Stimulated activated CD8-positive, alpha-beta memory T cell treated with anti-CD3 and anti-CD28 coated beads, Interleukin-4, amount 100 ng/mL, for 24 hours (primary cell): ENCODE measurements around the gene DPH5.

ENCODE experiments used
- DNase-seq: peaks from one replicate; pipeline ENCODE4 v3.0.0-alpha.2; 2020; ENCODE audit warnings: low read depth

Gene DPH5

GRCh38 chr1:101030881-101031280 lies 5.3 kb upstream of the DPH5 start:
- no peak for DNase-seq

- DNase-seq = no peak
These were observed 3.6 kb upstream of the DPH5 start for GRCh38 chr1:101029184-101029583.

GRCh38 chr1:101028466-101028865 lies 2.9 kb upstream of the DPH5 start:
- DNase-seq = no peak

- DNase-seq = no peak
These were observed 1.7 kb upstream of the DPH5 start for GRCh38 chr1:101027194-101027772.

GRCh38 chr1:101026430-101026788 lies 825 bp upstream of the DPH5 start:
- no peak for DNase-seq

GRCh38 chr1:101025283-101025656 lies 314 bp downstream of the DPH5 start:
- DNase-seq = no peak

- DNase-seq = no peak
These were observed 3.3 kb downstream of the DPH5 start for GRCh38 chr1:101022294-101022693.

GRCh38 chr1:101017448-101017847 lies 8.1 kb downstream of the DPH5 start:
- DNase-seq = no peak

- no peak for DNase-seq
These were observed 11.8 kb downstream of the DPH5 start for GRCh38 chr1:101013776-101014175.

- no peak for DNase-seq
These were observed 17.3 kb downstream of the DPH5 start for GRCh38 chr1:101008229-101008834.

GRCh38 chr1:101006553-101006952 lies 19.0 kb downstream of the DPH5 start:
- no peak for DNase-seq

- DNase-seq = no peak
These were observed 19.7 kb downstream of the DPH5 start for GRCh38 chr1:101005871-101006270.

GRCh38 chr1:101005183-101005582 lies 20.4 kb downstream of the DPH5 start:
- DNase-seq = no peak

- no peak for DNase-seq
These were observed 20.9 kb downstream of the DPH5 start for GRCh38 chr1:101004670-101005069.

- no peak for DNase-seq
These were observed 21.5 kb downstream of the DPH5 start for GRCh38 chr1:101004061-101004460.

GRCh38 chr1:101003012-101003650 lies 22.5 kb downstream of the DPH5 start:
- no peak for DNase-seq

GRCh38 chr1:101002551-101002950 lies 23.0 kb downstream of the DPH5 start:
- no peak for DNase-seq

- DNase-seq = no peak
These were observed 25.3 kb downstream of the DPH5 start for GRCh38 chr1:101000131-101000873.

GRCh38 chr1:100998426-100998825 lies 27.2 kb downstream of the DPH5 start:
- DNase-seq = no peak

- no peak for DNase-seq
These were observed 30.2 kb downstream of the DPH5 start for GRCh38 chr1:100995198-100995988.

- no peak for DNase-seq
These were observed 36.1 kb downstream of the DPH5 start for GRCh38 chr1:100989306-100990077.

GRCh38 chr1:100988121-100988520 lies 37.5 kb downstream of the DPH5 start:
- DNase-seq = no peak
